ENCODE measurements around the gene CHTF8. TPM values are rescaled to one million over a fixed set of nuclear protein-coding genes. Genes with fewer than 3 reads are reported as not detected.
"Not testable (repeated sequence)": the region's sequence is repeated elsewhere in the genome, so short reads cannot be mapped to it uniquely, and the experiment has no call there.

CHTF8 gene
- total RNA-seq, 3 donors from 2014 or later, result 54.1 to 85.8 (median 71.2) TPM

DNA sequence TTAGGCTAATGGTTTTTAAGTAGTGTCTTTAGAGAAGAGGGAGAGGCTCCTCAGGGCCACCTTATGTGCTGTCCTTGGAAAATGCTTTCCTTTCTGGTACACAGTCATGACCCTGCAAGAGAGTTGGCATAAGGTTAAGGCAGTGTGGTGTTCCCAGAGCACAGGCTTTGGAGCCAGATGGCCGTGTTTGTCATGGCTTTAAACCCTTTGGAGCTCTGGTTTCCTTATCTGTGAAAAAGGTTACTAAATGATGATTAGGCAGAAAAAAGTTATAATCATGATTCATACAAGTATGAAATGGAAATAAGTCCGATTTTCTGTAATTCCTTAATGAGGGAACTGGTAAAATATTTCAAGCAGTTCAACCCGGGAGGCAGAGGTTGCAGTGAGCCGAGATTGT, 13.3 kb upstream of the CHTF8 start:
- DNase-seq (ENCODE audit: low spot score in 2 of 2), result no peak
- Histone ChIP-seq H3K27ac (no peak overlapping the region), H3K4me3 (no peak overlapping the region), H3K4me1 (no peaks in the 10 kb centered on the region), H3K27me3 (no peaks in the 10 kb centered on the region), H3K36me3 (peaks cover 4% of the 10 kb centered on the region), H3K9me3 (no peaks in the 10 kb centered on the region)
- intact Hi-C loops (cut with DNase I; ENCODE audit: low total_unique reads), result no loop called here
- TF ChIP-seq POLR2AphosphoS5 (IDR thresholded peaks at IDR 0.05) (no peak), POLR2A (IDR thresholded peaks at IDR 0.05) (no peak)
- TF ChIP-seq, protein P1, sequence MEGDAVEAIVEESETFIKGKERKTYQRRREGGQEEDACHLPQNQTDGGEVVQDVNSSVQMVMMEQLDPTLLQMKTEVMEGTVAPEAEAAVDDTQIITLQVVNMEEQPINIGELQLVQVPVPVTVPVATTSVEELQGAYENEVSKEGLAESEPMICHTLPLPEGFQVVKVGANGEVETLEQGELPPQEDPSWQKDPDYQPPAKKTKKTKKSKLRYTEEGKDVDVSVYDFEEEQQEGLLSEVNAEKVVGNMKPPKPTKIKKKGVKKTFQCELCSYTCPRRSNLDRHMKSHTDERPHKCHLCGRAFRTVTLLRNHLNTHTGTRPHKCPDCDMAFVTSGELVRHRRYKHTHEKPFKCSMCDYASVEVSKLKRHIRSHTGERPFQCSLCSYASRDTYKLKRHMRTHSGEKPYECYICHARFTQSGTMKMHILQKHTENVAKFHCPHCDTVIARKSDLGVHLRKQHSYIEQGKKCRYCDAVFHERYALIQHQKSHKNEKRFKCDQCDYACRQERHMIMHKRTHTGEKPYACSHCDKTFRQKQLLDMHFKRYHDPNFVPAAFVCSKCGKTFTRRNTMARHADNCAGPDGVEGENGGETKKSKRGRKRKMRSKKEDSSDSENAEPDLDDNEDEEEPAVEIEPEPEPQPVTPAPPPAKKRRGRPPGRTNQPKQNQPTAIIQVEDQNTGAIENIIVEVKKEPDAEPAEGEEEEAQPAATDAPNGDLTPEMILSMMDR (IDR thresholded peaks at IDR 0.05), result no peak

DNA sequence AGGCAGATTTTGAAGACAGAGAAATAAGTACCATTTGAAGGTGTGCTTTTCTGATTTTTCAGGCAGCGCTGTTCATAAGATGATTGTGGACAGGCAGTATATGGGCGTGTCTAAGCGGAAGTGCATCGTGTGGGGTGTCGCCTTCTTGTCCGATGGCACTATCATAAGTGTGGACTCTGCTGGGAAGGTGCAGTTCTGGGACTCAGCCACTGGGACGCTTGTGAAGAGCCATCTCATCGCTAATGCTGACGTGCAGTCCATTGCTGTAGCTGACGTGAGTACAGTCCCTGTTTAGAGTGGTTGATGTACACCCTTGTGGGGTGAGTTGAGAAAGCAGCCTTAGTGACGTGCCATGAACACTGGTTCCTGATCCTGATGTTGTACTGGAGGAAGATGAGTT, 10.7 kb upstream of the CHTF8 start:
- no peak for DNase-seq (ENCODE audit: low spot score in 2 of 2)
- Histone ChIP-seq H3K4me1 (no peaks in the 10 kb centered on the region), H3K4me3 (no peak overlapping the region), H3K27ac (no peak overlapping the region), H3K27me3 (no peaks in the 10 kb centered on the region), H3K9me3 (no peaks in the 10 kb centered on the region), H3K36me3 (peaks cover 4% of the 10 kb centered on the region)
- TF ChIP-seq, protein P1 (IDR thresholded peaks at IDR 0.05), result no peak
- TF ChIP-seq POLR2AphosphoS5 (IDR thresholded peaks at IDR 0.05) (no peak), POLR2A (IDR thresholded peaks at IDR 0.05) (no peak)
- intact Hi-C loops (cut with DNase I; ENCODE audit: low total_unique reads), result no loop called here

DNA sequence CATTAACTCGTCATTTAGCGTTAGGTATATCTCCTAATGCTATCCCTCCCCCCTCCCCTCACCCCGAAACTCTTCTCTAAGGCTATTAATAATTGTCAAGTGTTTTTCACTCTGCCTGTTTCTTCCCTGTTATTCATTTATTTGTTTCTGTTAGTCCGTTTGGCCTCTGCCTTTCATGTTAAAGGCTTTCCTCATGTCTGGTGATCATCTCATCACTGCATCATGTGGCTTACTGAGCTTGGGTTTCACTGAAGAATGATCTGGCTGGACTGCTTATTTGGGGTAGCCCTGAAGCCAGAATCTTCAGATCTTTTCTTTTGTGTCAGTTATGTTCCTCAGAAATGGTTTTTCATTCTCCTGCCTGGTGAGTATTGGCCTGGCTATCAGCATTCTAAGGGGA, 9.5 kb upstream of the CHTF8 start:
- Histone ChIP-seq H3K27ac (no peak overlapping the region), H3K27me3 (no peaks in the 10 kb centered on the region), H3K36me3 (peaks cover 4% of the 10 kb centered on the region), H3K4me1 (no peaks in the 10 kb centered on the region), H3K4me3 (no peak overlapping the region), H3K9me3 (no peaks in the 10 kb centered on the region)
- DNase-seq (ENCODE audit: low spot score in 2 of 2), result no peak
- TF ChIP-seq POLR2AphosphoS5 (IDR thresholded peaks at IDR 0.05) (no peak), POLR2A (IDR thresholded peaks at IDR 0.05) (no peak)
- TF ChIP-seq, protein P1 (IDR thresholded peaks at IDR 0.05), result no peak
- intact Hi-C loops (cut with DNase I; ENCODE audit: low total_unique reads), result no loop called here

GRCh38 chr16:69141014-69141413, 8.6 kb upstream of the CHTF8 start:
- Histone ChIP-seq H3K4me1 (no peaks in the 10 kb centered on the region), H3K27ac (no peak overlapping the region), H3K4me3 (no peak overlapping the region), H3K27me3 (no peaks in the 10 kb centered on the region), H3K36me3 (peaks cover 4% of the 10 kb centered on the region), H3K9me3 (no peaks in the 10 kb centered on the region)
- intact Hi-C loops (cut with DNase I; ENCODE audit: low total_unique reads), result no loop called here
- DNase-seq (ENCODE audit: low spot score in 2 of 2), result no peak
- no peak for TF ChIP-seq POLR2AphosphoS5 (IDR thresholded peaks at IDR 0.05)
- no peak for TF ChIP-seq POLR2A (IDR thresholded peaks at IDR 0.05)
- TF ChIP-seq, protein P1 (IDR thresholded peaks at IDR 0.05), result no peak

DNA sequence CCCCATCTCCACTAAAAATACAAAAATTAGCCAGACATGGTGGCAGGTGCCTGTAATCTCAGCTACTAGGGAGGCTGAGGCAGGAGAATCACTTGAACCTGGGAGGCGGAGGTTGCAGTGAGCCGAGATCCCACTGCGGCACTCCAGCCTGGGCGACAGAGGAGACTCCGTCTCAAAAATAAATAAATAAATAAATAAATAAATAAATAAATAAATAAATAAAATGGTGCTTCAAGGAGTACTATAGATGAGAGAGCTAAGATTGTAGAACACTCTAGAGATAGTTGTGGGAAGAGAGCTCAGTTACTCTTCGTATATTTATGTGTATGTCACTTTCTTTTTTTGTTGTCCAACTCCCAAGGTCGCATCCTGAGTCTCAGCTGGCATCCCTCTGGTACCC, 7.1 kb upstream of the CHTF8 start:
- H3K4me1 ChIP-seq; H3K27ac ChIP-seq; H3K4me3 ChIP-seq; intact Hi-C loops (cut with DNase I; ENCODE audit: low total_unique reads); H3K27me3 ChIP-seq; DNase-seq (ENCODE audit: low spot score in 2 of 2); H3K36me3 ChIP-seq; H3K9me3 ChIP-seq: not testable (repeated sequence)

- Histone ChIP-seq H3K4me3 (no peak overlapping the region), H3K27me3 (no peaks in the 10 kb centered on the region), H3K27ac (no peak overlapping the region), H3K9me3 (no peaks in the 10 kb centered on the region), H3K36me3 (peaks cover 4% of the 10 kb centered on the region), H3K4me1 (no peaks in the 10 kb centered on the region)
- no peak for DNase-seq (ENCODE audit: low spot score in 2 of 2)
- TF ChIP-seq, protein P1 (IDR thresholded peaks at IDR 0.05), result no peak
- TF ChIP-seq POLR2A (IDR thresholded peaks at IDR 0.05), result no peak
- TF ChIP-seq POLR2AphosphoS5 (IDR thresholded peaks at IDR 0.05), result no peak
- intact Hi-C loops (cut with DNase I; ENCODE audit: low total_unique reads), result no loop called here
Measured at GRCh38 chr16:69138608-69139007, 6.2 kb upstream of the CHTF8 start.

Measured in breast epithelium (tissue), 4 donors.